Activated T-cell treated with anti-CD3 and anti-CD28 coated beads, Interleukin-2, amount 50 U/mL, for 1 hour (primary cell): ENCODE results near the gene RPS5.
A peak's percentile ranks its signal among the peaks of the same experiment; 100 is the strongest.
"Not testable (repeated sequence)": the region's sequence is repeated elsewhere in the genome, so short reads cannot be mapped to it uniquely, and the experiment has no call there.

Experiments
- DNase-seq: peaks from one replicate; pipeline ENCODE4 v3.0.0-alpha.2; 2020

Gene RPS5

DNA sequence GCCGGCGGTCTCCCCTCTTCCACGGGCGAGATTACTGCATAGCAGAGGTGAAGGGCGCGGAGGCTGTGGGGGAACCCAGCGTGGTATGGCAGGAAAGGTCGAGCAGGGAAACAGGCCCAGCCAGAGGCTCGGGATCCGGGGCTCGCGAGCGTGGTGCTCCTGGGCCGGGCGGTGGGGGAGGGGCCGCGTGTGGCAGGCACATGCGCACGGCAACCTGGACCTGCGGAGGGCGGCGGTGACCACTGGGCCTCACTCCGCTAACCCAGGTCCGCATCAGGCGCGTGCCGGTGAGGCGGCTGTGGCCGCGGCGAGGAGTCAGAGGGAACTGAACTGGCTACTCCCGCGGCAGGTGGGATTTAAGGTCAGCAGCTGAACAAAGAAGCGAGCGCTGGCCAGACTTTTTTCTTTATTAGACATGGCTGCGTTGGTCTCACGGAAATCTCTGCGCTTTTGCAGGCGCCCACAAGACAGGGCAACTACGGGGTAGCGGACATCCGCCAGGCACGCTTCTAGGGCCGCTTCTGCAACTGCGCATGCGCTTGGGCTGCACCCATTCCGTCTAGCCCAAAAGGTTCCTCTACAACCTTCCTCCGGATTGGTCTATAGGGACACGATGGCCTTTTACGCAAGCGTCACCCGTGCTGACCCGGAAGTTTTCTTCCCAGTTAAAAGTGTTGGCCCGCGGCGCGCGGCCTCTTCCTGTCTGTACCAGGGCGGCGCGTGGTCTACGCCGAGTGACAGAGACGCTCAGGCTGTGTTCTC lies at the start of gene RPS5:
TSS of gene RPS5 (plus strand) at position 694 of the 762 bp plus-strand sequence. CDS start 869 bp downstream, outside the sequence.
- peak; percentile 93 for DNase-seq

DNA sequence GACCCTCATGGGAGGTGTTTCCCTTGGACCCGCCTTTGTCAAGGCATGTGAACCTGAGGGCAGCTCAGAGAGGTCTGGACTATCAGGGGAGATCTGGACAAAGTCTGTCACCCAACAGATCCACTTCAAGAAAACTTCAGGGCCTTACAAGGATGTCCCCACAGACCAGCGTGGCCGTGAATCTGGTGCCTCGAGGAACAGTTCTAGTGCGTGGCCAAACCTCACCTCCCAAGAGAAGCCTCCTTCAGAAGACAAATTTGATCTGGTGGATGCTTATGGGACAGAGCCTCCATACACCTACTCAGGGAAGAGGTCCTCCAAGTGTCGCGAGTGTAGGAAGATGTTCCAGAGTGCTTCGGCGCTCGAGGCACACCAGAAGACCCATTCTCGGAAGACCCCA lies 48.7 kb upstream of the RPS5 start:
- DNase-seq: no peak

DNA sequence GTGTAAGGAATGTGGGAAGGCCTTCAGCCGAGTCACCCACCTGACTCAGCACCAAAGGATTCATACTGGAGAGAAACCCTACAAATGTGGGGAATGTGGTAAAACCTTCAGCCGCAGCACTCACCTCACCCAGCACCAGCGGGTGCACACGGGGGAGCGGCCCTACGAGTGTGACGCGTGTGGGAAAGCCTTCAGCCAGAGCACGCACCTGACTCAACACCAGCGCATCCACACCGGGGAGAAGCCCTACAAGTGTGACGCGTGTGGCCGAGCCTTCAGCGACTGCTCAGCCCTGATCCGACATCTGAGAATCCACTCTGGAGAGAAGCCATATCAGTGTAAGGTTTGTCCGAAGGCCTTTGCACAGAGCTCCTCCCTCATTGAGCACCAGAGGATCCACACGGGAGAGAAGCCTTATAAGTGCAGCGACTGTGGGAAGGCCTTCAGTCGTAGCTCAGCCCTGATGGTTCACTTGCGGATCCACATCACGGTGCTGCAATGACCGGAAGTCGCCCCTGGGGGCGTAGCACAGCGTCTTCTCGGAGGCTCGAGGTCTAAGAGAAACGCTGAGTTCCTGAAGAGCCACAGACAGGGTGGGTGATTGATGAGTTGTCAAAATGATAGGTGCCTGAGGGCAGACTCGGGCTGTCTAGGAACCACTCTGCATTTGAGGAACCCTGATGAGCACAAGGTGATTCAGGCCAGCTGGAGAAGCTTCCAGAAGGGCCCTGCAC lies 48.1 kb upstream of the RPS5 start:
- no peak for DNase-seq

DNA sequence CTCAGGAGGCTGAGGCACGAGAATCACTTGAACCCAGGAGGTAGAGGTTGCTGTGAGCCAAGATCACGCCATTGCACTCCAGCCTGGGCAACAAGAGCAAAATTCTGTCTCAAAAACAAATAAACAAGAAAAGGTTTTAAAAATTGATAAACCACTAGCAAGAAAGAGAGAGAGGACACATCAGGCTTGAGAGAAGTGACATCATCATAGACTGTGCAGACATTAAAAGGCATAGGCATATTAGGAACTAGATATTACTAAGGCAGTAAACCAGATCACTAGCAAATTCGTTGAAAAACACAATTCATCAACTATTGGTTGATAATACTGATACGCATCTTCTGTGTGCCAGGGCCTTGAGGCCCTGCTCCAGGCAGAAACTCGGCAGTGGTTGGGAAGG lies 41.5 kb upstream of the RPS5 start:
- DNase-seq: no peak

DNA sequence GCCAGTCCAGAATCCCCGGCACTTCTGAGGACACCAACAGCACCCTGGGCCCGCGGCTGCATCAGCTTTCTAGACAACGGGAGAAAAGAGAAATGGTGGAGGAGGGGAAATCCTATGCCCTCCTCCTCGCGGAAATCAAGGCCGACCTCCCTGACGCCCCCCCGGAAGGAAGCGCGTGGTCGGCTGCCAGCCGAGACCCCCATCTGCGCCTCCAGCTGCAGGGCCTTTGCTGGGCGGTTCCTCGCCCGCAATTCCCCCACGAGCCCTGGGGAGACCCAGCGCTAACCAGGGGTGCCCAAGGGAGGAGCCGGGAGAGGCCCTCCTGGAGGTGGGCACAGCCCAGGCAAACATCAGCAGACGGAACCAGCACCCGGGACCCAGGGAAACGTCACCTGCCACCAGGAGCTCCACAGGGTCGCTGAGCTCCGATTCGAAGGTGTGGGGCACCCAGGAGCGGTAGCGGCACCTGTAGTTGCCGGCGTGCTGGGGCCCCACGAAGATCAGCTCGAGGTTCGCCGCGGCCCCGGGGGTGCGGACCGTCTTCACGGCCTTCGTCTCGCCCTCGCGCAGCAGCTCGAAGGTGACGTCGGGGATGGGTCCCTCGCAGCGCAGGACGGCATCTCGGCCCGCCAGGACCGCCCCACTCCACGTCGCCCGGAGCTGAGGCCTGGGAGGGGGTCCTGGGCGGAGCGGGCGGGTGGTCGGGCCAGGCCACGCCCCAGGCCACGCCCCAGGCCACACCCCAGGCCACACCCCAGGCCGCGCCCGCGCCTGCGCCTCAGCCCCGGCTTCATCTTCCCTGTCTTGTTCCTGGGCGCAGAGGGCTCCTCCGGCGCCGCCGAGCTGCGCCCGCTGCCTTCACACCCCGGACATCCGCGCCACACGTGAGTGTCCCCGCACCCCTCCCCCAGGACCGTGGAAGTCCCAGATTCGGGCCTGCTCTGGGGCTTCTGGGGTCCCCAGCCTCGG lies 39.8 kb upstream of the RPS5 start:
- DNase-seq: peak; percentile 73

DNA sequence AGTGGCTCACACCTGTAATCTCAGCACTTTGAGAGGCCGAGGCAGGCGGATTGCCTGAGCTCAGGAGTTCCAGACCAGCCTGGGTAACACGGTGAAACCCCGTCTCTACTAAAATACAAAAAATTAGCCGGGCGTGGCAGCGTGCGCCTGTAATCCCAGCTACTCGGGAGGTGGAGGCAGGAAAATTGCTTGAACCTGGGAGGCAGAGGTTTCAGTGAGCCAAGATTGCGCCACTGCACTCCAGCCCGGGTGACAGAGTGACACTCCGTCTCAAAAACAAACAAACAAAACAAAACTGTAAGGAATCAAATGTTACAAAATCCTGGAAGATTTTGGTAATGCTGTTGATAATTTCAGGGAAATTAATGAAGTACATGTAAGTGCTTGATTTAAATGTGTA lies 39.0 kb upstream of the RPS5 start:
- DNase-seq: not testable (repeated sequence)

DNA sequence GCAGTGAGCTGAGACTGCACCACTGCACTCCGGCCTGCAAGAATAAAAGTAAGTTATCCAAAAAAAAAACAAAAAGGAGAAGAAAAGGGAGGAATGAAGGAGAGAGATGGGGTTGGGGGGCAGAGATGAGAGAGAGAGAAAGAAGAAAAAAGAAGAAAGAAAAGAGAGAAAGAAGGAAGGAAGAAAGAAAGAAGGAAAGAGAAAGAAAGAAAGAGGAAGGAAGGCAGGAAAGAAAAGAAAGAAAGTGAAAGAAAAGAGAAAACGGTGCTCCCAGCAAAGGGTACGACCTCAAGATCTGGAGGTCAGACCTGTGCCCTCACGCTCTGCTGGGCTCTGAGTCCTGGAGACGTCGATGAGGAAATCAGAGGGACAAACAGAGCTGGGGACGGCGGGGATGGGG lies 37.5 kb upstream of the RPS5 start:
- DNase-seq: no peak

DNA sequence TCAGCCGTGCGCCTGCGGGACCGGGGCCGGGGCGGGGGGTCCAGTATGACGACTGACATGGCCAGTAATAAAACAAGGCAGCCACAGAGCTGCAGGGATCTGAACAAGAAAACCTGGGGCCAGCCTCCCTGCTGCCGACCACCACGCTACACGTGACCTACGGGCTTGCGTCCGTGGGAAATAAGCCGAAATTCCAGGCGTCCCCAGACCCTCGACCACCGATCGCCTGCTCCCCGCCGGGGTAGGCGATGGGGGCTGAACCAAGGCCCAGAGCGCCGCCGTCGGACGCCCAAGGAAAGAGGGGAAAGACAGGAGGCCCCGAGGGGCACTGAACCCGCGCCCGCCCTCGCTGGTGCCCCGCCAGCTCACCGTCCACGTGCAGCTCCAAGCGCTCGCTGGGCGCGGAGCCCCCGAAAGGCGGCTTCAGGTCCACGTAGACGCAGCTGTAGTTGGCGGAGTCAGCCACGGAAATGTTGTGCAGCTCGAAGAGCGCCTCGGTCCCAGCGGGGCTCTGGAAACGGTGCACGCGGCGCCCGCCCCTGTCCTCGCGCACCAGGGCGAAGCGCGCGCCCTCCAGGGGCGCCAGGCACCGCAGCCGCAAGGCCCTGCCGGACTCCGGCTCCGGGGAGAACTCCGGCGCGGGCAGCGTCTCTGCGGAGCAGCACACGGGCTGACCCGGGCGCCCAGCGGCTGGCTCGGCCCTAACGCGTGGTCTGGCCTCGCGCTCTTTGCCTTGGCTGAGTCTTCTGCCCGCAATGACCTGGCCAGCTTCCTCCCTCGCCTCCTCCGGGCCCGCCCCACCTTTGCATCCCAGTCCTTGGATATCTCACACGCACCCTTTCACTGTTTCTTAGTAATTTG lies 36.8 kb upstream of the RPS5 start:
- no peak for DNase-seq

DNA sequence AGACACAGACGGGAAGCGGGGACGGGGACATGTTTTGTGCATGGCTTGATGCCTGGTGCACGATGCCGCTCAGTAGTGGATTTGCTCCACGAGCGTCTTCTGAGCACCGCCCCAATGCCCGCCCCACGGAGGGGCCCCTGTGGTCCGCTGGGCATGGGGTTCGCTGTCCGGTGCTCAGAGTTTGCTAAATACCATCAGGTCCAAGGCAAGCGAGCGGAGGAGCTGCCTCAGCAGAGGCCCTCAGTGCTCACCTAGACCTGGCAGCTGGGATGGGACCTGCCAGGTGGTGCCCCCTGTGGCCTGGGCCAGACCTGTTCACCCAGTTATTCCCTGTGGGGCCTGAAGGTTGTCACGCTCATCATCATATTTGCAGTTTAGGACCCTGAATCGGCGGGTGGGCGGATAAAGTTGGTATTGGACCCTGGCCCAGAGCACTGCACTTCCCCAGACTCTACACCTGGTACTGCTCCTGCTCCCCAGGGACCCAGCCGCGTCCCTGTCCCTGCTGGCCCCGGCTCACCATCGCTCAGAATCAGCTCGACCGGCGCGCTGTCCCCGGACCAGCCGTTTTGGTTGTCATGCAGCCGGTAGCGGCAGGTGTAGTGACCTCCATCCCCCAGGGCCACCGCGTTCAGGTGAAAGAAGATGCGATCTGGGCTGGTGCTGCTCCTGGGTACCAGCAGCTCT lies 36.1 kb upstream of the RPS5 start:
- DNase-seq: no peak

DNA sequence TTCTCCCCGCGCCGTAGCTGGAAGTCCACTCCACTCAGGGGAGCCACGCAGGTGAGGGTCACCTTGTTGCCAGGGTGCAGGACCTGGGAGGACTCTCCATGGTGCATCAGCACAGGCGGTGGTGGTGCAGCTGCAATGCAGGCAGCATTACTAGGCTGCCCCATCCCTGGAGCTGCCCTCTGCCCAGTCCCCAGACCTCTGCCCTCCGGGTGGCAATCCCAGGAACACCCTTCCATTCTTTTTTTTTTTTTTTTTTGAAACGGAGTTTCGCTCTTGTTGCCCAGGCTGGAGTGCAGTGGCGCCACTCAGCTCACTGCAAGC lies 35.6 kb upstream of the RPS5 start:
- no peak for DNase-seq

DNA sequence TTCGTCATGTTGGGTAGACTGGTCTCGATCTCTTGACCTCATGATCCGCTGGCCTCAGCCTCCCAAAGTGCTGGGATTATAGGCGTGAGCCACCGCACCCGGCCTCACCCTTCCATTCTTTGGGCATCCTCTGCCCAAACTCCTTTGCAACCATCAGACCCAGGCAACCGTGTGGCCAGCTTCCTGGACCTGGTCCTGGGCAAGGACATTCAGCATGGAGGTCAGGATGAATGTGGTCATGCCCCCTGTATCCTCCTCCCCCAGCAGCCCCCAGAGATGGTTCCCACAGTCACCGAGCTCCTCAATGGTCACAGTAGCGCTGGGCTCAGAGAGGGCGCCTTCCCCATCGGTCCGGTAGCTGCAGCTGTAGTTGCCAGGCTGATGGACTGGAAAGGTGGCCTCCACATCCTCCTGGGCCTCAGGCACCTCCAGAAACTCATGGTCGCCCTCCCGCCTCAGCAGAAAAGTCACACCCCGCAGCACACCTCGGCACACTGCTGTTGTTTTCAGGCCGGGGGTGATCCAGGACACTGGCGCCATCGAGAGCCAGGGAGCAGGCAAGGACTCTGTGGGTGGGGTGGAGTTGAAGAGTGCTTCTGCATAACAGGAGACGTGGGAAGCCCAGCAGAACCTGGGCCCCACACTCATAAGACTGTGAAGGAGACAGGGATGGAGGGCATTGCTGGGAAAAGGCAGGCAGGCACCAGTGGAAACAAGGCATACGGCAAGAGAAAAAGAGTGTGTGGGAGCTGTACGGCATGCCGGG lies 34.9 kb upstream of the RPS5 start:
- DNase-seq: no peak

DNA sequence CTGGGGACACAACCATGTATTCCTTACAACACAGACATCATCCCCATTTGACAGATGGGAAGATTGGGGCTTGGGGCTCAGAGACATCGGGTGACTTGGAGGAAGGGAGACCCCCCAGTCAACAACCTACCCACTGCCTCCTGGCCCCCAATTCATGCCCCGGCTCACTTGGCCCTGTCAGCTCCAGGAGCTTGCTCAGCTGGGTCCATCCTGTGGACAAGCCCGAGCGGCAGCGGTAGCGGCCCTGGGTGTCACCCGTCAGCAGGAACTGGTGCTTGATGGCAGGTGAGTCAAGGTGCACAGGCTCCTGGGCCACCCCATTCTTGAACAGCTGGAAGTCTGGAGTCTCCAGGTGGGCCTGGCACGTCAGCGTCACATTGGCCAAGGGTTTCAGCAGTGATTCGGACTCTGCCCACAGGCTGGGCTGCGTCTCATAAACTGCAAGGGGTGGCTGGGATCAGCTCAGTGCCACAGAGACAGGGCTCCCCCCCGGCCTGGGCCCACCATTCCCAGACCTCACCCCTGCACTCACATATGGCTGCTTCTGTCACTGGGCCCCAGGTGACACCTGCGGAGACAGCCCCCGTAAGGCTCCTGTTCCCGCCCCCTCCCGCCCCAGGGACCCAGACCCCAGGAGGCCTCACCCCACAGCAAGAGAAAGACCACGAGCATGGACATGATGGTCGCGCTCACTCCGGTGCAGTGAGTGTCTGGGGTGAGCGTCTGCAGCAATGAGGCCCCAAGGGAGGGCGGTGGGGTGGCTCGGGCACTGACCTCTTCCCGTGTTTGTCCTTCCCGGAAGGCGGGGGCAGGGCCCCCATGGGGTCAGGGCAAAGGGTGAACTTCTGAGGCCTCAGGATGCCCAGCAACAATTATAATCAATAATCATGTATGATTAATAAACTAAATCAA lies 34.1 kb upstream of the RPS5 start, which contains the start of gene A1BG:
TSS of gene A1BG (minus strand) at position 733 of the 912 bp plus-strand sequence. CDS start at position 678, 55 bp downstream.
- no peak for DNase-seq

DNA sequence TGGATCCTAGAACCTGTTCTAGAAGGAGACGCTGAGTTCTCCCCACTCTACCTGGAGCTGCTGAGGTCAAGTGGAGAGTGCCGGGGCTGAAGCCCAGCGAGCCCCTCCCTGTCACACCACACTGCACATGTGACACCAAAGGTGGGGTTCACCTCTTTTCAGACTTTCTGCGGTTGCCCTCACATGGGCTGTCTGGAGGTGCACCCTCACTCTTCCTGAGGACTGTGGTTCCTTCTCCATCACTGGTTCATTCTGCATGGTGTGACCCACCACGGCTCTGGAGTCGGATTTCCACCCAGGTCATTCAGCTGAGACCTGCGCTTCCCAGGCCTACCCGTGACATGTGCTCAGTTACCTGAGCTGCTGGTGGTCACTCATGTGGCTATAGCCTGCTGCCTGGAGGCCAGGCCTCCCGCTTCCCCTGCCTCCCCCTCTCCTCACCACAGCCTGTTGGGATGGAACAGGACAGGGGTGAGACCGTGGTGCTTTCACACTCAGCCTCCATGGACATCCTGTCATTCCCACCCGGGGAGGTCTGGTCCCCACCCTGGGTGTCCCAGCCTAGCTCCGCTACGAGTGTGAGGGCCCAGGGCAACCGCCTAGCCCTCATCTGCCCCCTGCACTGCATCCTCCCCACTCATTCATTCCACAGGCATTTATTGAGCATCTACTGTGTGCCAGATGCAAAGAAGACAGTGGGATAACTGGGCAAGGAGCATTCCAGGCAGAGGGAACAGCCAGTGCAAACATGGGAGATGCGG lies 33.2 kb upstream of the RPS5 start:
- no peak for DNase-seq

DNA sequence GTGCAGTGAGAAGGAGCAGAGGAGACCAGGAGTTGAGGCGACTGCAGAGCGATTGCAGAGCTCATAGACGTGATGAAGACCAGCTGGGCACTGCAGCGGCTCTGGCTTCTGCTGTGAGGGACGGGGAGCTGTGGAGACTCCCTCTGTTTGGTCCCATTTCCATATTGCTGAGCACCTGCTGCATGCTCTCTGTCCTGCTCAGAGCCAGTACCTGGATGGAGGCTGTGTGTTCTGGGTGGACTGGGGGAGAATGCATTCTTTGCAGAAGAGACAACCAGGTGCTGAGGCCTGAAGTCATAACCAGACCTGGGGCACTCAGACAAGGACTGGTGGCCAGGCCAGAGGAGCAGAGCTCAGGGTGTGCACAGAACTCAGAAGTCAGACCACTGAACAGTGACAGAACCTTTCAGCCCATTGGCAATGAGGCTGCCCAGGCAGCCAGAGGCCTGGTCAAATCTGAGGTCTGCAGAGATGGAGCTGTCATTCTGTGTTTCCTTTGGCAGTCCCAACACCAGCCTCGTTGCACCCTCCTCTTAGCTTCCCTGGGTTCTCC lies 32.5 kb upstream of the RPS5 start:
- DNase-seq: no peak

DNA sequence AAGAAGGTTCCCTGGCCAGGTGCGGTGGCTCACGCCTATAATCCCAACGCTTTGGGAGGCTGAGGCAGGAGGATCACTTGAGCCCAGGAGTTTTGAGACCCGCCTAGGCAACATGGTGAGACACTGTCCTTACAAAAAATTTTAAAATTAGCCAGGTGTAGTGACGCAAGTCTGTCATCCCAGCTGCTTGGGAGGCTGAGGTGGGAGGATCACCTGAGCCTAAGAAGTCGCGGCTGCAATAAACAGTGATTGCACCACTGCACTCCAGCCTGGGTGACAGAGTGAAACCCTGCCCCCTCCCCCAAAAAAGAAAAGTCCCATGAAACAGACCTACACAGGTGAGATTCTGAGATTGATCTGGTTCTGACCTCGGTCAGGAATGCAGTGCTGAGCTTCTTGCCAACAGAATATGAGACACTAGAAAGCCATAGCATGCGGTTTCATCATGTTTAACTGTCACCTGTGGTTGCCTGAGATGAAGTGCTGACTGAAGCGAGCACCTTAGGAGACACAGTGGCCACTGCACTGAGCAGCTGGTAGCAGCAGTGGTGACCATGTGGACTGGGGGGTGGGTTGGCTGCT lies 31.8 kb upstream of the RPS5 start:
- DNase-seq: no peak

DNA sequence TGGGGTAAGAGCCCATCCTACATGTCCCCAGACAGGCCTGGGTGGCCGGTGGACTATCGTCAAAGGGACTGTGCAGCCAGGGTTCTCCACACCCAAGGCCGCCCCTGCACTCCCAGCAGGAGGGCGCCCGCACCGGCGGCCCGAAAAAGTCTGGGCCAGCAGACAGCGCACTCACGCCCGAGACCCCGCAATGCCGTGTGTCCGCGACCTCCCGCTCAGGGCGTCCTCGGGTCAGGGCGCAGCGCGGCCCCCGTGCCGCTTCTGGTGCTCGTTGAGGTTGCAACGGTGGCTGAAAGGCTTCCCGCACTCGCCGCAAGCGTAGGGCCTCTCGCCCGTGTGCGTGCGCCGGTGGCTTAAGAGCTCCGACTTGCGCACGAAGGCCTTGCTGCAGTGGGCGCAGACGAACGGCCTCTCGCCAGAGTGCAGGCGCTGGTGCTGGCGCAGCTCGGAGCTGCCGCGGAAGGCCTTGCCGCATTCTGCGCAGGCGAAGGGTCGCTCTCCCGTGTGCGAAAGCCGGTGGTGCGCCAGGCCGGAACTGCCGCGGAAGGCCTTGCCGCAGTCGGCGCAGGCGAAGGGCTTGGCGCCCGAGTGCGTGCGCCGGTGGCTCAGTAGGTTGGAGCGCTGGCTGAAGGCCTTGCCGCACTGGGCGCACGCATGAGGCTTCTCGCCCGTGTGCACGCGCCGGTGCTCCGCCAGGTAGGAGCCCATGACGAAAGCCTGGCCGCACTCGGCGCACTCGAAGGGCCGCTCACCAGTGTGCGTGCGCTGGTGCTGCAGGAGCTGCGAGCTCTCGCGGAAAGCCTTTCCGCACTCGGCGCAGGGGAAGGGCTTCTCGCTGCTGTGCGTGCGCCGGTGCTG lies 30.9 kb upstream of the RPS5 start:
- peak; percentile 56 for DNase-seq
